ENCODE results near the gene MDGA2. TPM values are rescaled to one million over a fixed set of nuclear protein-coding genes. Genes with fewer than 3 reads are reported as not detected.

MDGA2 gene
- total and polyA plus RNA-seq, 2 of the 8 experiments (the other 6 are each of a cell fraction or from before 2014, with no cell fraction given): 0.11 to 0.69 TPM

DNA sequence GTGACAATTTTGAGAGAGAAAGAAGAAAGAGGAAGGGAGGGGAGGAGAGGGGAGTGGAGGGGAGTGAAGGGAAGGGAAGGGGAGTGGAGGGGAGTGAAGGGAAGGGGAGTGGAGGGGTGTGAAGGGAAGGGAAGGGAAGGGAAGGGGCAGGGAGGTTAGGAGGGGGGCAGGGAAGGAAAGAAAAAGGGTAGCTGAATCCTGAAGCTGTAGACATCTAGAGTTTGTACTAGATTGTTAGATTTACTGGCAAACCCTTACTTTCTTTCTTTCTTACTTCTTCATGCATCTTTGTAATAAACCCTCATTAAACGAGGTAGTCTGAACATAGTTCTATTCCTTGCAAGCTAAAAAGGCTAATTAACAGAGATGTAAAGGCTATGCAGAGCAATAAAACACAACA lies 378.0 kb downstream of the MDGA2 start (continued):
- no peak for TF ChIP-seq RXRA (IDR thresholded peaks at IDR 0.05; ENCODE audit: insufficient read depth, low read depth, low read length)
- no peak for TF ChIP-seq ASH2L (IDR thresholded peaks at IDR 0.05; ENCODE audit: low read length)
- no peak for TF ChIP-seq CHD1 (IDR thresholded peaks at IDR 0.05; ENCODE audit: low read depth, low read length)
- no peak for TF ChIP-seq SP4 (IDR thresholded peaks at IDR 0.05; ENCODE audit: low read length)
- no peak for TF ChIP-seq TAF7 (optimal IDR thresholded peaks at IDR 0.05; ENCODE audit: borderline replicate concordance, low read depth, low read length)
- TF ChIP-seq FOSL1 (IDR thresholded peaks at IDR 0.05; ENCODE audit: insufficient read depth, low read depth, low read length): no peak

Data from H1 (cell line).